Colonic mucosa (tissue), 4 donors: ENCODE results near the gene ZNF488. TPM values are rescaled to one million over a fixed set of nuclear protein-coding genes. Genes with fewer than 3 reads are reported as not detected.

Source experiments
- DNase-seq: peaks from one replicate; pipeline ENCODE4 v3.0.0-alpha.2; 2020
- H3K27ac ChIP-seq: fragments of 200-600 bp; one replicate; pipeline ENCODE4 v1.8.0; 2021
- H3K27me3 ChIP-seq: fragments of 200-600 bp; one replicate; pipeline ENCODE4 v1.8.0; 2021
- H3K36me3 ChIP-seq: fragments of 200-600 bp; one replicate; pipeline ENCODE4 v1.8.0; 2021
- H3K4me1 ChIP-seq: fragments of 200-600 bp; one replicate; pipeline ENCODE4 v1.8.0; 2021; ENCODE audit warnings: mild to moderate bottlenecking
- H3K4me3 ChIP-seq: fragments of 200-600 bp; one replicate; pipeline ENCODE4 v1.8.0; 2021
- H3K9ac ChIP-seq, 2 donors: one replicate each; pipeline ENCODE4 v1.7.0; 2013; ENCODE audit warnings: control low read depth in 2 of 2, low read depth in 2 of 2, low read length in 2 of 2
- H3K9me3 ChIP-seq: fragments of 200-600 bp; one replicate; pipeline ENCODE4 v1.8.0; 2021
- intact Hi-C: fragments of 100-400 bp; cut with DNase I; formaldehyde crosslinking; loops from one replicate; pipeline ENCODE4 v1.14.1; 2022
- total RNA-seq, 2 donors: library from RNA; stranded (reverse); fragmentation: NEBNext Ultra II Directional in 1 of 2; extraction: Animal tissue kit (Norgen Biotek cat#: 25700) in 1 of 2; gene quantifications; one replicate each; pipeline ENCODE4 v1.2.1, GENCODE V29; 2021
- TF ChIP-seq, protein P1 (sequence below): fragments of 200-600 bp; IDR thresholded peaks from one replicate; pipeline ENCODE4 v1.8.0; 2022; ENCODE audit warnings: antibody characterized with exemption, mild to moderate bottlenecking
- donor health status: healthy.
- donor health status: DM: no; HTN: no; CAD: no.
- donor health status: DM: no; HTN: no; CAD: no.

Gene ZNF488
- total RNA-seq, 2 donors from 2014 or later, result 1.3 to 4.1 TPM

- H3K4me3 ChIP-seq, result no peak overlapping the region
- H3K9me3 ChIP-seq, result no peaks in the 10 kb centered on the region
- peaks cover 6% of the 10 kb centered on the region for H3K4me1 ChIP-seq
- intact Hi-C loops, result no loop called here
- no peak for DNase-seq
- H3K9ac ChIP-seq, result no peak overlapping the region
- no peaks in the 10 kb centered on the region for H3K27me3 ChIP-seq
- no peak overlapping the region for H3K27ac ChIP-seq
- TF ChIP-seq, protein P1, sequence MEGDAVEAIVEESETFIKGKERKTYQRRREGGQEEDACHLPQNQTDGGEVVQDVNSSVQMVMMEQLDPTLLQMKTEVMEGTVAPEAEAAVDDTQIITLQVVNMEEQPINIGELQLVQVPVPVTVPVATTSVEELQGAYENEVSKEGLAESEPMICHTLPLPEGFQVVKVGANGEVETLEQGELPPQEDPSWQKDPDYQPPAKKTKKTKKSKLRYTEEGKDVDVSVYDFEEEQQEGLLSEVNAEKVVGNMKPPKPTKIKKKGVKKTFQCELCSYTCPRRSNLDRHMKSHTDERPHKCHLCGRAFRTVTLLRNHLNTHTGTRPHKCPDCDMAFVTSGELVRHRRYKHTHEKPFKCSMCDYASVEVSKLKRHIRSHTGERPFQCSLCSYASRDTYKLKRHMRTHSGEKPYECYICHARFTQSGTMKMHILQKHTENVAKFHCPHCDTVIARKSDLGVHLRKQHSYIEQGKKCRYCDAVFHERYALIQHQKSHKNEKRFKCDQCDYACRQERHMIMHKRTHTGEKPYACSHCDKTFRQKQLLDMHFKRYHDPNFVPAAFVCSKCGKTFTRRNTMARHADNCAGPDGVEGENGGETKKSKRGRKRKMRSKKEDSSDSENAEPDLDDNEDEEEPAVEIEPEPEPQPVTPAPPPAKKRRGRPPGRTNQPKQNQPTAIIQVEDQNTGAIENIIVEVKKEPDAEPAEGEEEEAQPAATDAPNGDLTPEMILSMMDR, result no peak
- H3K36me3 ChIP-seq, result no peaks in the 10 kb centered on the region
Measured at GRCh38 chr10:47334466-47335295, 49.4 kb downstream of the ZNF488 start.

GRCh38 chr10:47333532-47333931, 50.6 kb downstream of the ZNF488 start:
- intact Hi-C loops, result no loop called here
- no peak overlapping the region for H3K4me3 ChIP-seq
- no peak for DNase-seq
- H3K27me3 ChIP-seq, result no peaks in the 10 kb centered on the region
- no peak overlapping the region for H3K9ac ChIP-seq
- H3K36me3 ChIP-seq, result no peaks in the 10 kb centered on the region
- H3K27ac ChIP-seq, result no peak overlapping the region
- TF ChIP-seq, protein P1, result no peak
- H3K9me3 ChIP-seq, result no peaks in the 10 kb centered on the region
- peaks cover 6% of the 10 kb centered on the region for H3K4me1 ChIP-seq

- Histone ChIP-seq H3K27ac (no peak overlapping the region), H3K9me3 (no peaks in the 10 kb centered on the region), H3K4me3 (no peak overlapping the region), H3K4me1 (peaks cover 6% of the 10 kb centered on the region), H3K27me3 (no peaks in the 10 kb centered on the region), H3K36me3 (no peaks in the 10 kb centered on the region), H3K9ac (no peak overlapping the region)
- TF ChIP-seq, protein P1, result no peak
- no peak for DNase-seq
- intact Hi-C loops, result no loop called here
Measured at GRCh38 chr10:47332946-47333345, 51.1 kb downstream of the ZNF488 start.

- TF ChIP-seq, protein P1, result no peak
- no peak overlapping the region for H3K27ac ChIP-seq
- DNase-seq, result no peak
- peaks cover 6% of the 10 kb centered on the region for H3K4me1 ChIP-seq
- H3K36me3 ChIP-seq, result no peaks in the 10 kb centered on the region
- no peak overlapping the region for H3K4me3 ChIP-seq
- no peaks in the 10 kb centered on the region for H3K9me3 ChIP-seq
- no peak overlapping the region for H3K9ac ChIP-seq
- H3K27me3 ChIP-seq, result no peaks in the 10 kb centered on the region
- intact Hi-C loops, result no loop called here
Measured at GRCh38 chr10:47332371-47332770, 51.7 kb downstream of the ZNF488 start.

GRCh38 chr10:47331954-47332353, 52.1 kb downstream of the ZNF488 start:
- no peaks in the 10 kb centered on the region for H3K27me3 ChIP-seq
- intact Hi-C loops, result no loop called here
- H3K9me3 ChIP-seq, result no peaks in the 10 kb centered on the region

More at GRCh38 chr10:47331954-47332353, 52.1 kb downstream of the ZNF488 start:
- Histone ChIP-seq H3K9ac (no peak overlapping the region), H3K27ac (no peak overlapping the region), H3K4me1 (peaks cover 6% of the 10 kb centered on the region), H3K36me3 (no peaks in the 10 kb centered on the region), H3K4me3 (no peak overlapping the region)
- TF ChIP-seq, protein P1, result no peak
- DNase-seq, result no peak
